NCI-H69 (cell line): ENCODE measurements around the gene CDH3.

Experiments used
- DNase-seq: peaks from one replicate; lab custom pipeline; 2025; lab: John Stamatoyannopoulos, UW

Gene CDH3

DNA sequence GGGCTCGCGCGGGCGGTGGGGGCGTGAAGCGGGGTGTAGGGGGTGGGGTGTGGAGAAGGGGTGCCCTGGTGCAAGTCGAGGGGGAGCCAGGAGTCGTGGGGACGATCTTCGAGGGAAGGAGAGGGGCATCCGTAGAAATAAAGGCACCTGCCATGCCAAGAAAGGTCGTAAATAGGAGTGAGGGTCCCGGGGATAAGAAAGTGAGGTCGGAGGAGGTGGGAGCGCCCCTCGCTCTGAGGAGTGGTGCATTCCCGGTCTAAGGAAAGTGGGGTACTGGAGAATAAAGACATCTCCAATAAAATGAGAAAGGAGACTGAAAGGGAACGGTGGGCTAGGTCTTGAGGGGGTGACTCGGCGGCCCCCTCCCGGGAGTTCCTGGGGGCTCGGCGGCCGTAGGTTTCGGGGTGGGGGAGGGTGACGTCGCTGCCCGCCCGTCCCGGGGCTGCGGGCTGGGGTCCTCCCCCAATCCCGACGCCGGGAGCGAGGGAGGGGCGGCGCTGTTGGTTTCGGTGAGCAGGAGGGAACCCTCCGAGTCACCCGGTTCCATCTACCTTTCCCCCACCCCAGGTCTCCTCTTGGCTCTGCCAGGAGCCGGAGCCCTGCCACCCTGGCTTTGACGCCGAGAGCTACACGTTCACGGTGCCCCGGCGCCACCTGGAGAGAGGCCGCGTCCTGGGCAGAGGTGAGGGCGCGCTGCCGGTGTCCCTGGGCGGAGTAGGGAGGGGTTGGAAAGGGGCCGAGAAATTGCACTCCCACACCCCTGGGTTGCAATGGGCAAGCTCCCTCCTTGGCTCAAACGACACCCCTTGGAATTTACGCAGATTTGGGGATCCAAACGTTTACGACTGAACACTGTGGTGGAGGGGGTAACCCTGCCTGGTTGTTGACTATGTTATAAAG, 92.9 kb downstream of the CDH3 start:
- peak; percentile 26 for DNase-seq

DNA sequence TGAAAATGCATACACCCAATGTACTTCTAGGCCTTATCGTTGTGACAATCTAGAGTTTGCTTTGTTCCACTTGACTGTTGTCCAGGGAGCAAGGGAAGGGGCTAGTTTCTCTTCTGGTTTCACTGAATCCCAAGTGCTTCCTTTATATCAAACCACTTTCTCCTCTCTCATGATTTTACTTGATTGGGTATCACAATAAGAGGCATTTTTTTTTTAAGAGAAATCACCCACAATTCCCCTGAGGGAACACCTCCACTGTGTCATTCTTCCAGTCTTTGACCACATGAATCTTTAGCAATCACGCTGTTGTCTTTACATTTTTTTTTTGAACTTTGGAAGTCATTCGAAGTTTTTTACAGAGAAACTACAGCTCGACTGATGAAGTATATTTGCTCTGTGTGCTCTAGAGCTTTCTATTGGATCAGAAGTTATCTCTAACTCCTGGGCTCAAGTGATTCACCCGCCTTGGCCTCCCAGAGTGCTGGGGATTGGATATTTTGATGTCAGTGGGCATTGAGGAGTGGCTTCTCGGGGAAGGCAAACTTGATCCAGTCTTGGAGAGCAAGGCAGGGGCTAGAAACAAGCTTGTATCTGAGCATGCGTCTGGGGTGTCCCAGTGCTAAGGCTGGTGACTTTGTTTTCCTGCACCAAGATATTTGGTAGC, 95.0 kb downstream of the CDH3 start:
- no peak for DNase-seq

- DNase-seq: no peak
These were observed 95.7 kb downstream of the CDH3 start for GRCh38 chr16:68740628-68741346.

GRCh38 chr16:68743664-68744063, 98.6 kb downstream of the CDH3 start:
- no peak for DNase-seq

- DNase-seq: peak; percentile 59
These were observed 99.7 kb downstream of the CDH3 start for GRCh38 chr16:68744744-68745280.

DNA sequence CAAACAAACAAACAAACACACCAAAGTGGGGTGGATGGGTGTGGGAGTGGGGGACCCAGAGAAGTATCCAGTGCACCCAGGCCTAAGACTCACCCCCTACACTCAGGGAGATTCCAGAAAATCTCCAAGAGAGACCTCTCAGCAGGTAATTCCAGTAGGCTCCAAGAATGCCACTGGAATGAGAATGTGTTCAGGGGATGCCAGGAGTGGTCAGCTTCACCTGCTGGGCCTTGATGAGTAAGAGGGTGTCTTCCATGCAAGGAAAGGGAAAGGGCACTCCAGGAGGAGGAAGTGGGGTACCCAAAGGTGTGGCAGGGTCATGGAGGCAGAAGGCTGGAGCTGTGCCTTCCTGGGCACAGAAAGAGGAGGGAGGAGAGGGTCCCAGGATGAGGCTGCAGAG, 101.8 kb downstream of the CDH3 start:
- no peak for DNase-seq

- no peak for DNase-seq
These were observed 104.3 kb downstream of the CDH3 start for GRCh38 chr16:68749432-68749831.
